DOHH2 (cell line): ENCODE measurements around the gene KCNMA1.

Experiments used
- EZH2phosphoT487 ChIP-seq: fragments of 200-600 bp; sonication (generic); IDR thresholded peaks from 2 replicates; pipeline ENCODE4 v1.6.1; 2017; ENCODE audit warnings: borderline replicate concordance, mild to moderate bottlenecking, antibody characterized with exemption, low read length, moderate library complexity, mixed read lengths
- TF ChIP-seq, protein P1 (sequence below): fragments of 200-600 bp; sonication (generic); IDR thresholded peaks from one replicate; pipeline ENCODE4 v1.5.1; 2014; ENCODE audit warnings: antibody characterized with exemption, mild to moderate bottlenecking, low read depth, low read length; ENCODE audit not compliant: poor library complexity, severe bottlenecking

DNA sequence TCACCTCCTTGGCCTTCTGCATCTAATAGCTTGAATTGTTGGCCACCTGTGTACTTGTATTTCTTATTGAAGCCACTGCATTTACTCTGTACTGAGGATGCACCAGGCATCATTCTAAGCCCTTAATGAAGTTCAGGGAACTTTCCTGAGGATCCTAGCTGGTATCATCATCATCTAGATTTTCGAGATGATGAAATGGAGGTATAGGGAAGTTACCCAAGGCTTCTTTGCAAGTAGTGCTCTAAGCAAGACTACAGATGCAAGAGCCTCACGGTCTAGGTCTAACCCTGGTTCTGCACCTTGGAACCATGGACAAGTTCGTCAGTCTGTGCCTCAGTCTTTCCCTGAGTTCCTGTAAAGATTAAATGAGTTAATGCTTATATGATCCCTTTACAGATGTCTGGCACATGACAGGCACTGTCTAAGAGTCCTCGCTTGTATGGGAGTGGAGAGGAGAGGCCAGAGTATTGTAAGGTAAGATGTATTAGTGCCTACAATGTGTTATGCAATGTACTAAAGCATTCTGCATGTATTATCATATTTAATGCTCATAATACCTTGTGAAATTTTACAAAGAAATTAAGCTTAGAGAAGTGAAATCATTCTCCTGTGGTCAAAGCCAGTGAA, 145.1 kb downstream of the KCNMA1 start:
- TF ChIP-seq, protein P1, sequence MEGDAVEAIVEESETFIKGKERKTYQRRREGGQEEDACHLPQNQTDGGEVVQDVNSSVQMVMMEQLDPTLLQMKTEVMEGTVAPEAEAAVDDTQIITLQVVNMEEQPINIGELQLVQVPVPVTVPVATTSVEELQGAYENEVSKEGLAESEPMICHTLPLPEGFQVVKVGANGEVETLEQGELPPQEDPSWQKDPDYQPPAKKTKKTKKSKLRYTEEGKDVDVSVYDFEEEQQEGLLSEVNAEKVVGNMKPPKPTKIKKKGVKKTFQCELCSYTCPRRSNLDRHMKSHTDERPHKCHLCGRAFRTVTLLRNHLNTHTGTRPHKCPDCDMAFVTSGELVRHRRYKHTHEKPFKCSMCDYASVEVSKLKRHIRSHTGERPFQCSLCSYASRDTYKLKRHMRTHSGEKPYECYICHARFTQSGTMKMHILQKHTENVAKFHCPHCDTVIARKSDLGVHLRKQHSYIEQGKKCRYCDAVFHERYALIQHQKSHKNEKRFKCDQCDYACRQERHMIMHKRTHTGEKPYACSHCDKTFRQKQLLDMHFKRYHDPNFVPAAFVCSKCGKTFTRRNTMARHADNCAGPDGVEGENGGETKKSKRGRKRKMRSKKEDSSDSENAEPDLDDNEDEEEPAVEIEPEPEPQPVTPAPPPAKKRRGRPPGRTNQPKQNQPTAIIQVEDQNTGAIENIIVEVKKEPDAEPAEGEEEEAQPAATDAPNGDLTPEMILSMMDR = no peak
- TF ChIP-seq EZH2phosphoT487 = no peak
